IPS DF 4.7 (cell line): ENCODE results near the gene ASCC2.

ENCODE experiments used
- DNase-seq: peaks from one replicate; pipeline ENCODE4 v3.0.0-alpha.2; 2013; ENCODE audit warnings: low spot score; ENCODE audit errors: extremely low read depth

The ASCC2 gene

GRCh38 chr22:29788339-29789279 is 49.5 kb downstream of the ASCC2 start:
- no peak for DNase-seq

DNA sequence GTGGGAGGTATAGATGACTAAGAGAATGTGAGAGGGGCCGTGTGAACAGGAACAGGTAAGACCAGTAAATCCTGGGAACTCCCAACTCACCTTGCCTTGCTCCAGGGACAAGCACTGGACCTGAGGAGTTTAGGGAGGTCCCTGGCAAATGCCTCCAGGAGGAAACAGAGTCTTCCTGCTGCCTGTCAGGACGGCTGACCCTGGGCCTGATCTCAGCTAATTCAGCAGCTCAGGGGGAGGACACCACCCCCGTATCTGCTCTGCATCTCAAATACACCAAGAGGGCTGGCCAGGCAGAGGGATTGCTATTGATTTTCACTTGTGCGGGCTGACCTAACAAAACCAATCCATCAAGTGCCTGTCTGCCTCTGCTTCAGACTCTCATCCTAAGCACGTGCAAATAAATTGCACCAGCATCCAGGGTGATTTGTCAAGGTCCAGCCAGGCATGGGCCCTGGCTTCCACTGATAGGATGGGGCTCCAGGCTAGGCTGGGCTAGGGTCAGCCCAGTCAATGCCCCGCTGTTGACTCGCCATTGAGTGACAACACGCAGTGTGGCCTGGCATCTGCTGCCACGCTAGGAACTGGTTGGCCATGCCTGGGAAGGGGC is 50.6 kb downstream of the ASCC2 start:
- no peak for DNase-seq

GRCh38 chr22:29786031-29786430 is 52.0 kb downstream of the ASCC2 start:
- no peak for DNase-seq

DNA sequence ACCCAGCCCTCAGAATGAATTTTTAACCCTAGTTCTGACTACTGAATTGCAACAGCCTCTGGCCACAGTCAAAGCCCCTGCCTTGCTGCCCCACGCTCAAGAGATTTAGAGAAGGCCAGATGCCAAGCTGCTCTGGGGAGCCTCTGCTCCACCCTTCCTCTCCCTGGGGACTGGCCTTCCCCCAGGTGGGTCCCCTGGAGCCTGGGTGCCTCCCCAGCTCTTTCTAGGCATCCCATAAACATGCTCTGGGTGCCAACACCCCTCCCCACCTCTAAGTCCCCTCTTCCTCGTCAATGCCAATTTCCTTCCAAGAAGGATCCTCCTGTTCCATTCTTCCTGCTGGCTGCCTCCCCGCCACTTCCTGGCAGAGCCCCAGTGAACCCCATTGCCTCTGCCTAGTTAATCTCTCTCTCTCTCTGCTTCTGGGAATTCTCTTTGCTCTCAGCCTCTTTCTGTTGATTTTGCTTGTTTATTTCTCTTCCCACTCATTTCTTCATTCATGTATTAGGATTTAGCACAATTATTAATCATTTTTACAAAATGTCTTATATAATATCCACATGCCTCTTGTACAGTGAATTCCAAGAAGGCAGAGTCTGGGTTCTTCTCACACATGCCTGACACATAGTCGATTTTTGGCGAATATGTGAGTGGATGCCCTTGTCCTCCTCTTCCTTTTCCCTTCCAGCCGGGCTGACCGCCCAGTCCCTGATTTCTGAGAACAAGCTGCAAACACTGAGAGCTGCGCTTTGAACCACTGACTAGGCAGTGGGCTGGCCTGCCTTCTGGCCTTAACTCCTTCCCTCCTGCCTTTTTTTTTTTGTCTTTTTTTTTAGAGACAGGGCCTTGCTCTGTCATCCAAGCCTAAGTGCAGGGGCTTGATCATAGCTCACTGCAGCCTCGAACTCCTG is 53.4 kb downstream of the ASCC2 start:
- no peak for DNase-seq

- no peak for DNase-seq
Measured at GRCh38 chr22:29782061-29782845, 55.8 kb downstream of the ASCC2 start.

GRCh38 chr22:29780748-29781676 is 57.1 kb downstream of the ASCC2 start:
- no peak for DNase-seq

GRCh38 chr22:29780220-29780619 is 57.9 kb downstream of the ASCC2 start:
- DNase-seq = no peak

DNA sequence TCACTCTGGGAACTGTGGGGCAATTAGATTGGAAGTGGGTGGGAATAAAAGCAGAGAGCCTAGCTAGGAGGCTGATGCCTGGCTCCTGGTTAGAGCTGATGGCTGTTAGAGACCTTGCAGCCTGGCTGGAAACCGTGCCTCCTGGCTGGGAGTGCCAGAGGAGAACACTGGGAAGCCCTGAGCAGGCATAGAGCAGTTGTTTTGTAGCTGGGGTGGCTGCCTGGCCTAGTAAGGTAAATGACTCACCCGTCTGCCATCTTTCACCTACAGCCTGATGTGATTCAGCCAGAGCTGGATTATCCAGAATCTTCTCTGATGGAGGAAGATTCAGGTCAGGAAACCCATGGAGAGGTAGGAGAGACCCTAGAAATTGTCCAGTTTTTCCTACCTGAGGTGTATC is 64.8 kb downstream of the ASCC2 start:
- DNase-seq = no peak

DNA sequence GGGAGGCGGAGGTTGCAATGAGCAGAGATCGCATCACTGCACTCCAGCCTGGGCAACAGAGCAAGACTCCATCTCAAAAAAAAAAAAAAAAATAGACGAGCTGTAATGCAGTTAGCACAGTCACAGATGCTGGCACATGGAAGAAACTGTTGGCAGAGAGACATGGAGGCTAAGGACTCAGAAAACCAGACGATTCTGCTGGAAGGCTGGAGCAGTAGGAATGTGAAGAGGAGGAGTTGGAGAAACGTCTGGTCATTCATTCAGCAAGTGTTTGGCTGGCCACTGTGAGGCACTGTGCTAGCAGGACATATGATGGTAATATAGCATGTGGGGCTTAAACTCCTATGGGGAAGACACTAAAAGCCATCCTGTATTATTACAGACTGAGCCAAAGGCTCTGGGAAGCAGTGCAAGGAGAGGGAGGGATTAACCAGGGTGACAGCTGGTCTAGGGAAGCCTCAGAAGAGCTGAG is 65.9 kb downstream of the ASCC2 start:
- DNase-seq = peak; percentile 9

GRCh38 chr22:29769723-29770321 is 68.3 kb downstream of the ASCC2 start:
- DNase-seq = no peak

DNA sequence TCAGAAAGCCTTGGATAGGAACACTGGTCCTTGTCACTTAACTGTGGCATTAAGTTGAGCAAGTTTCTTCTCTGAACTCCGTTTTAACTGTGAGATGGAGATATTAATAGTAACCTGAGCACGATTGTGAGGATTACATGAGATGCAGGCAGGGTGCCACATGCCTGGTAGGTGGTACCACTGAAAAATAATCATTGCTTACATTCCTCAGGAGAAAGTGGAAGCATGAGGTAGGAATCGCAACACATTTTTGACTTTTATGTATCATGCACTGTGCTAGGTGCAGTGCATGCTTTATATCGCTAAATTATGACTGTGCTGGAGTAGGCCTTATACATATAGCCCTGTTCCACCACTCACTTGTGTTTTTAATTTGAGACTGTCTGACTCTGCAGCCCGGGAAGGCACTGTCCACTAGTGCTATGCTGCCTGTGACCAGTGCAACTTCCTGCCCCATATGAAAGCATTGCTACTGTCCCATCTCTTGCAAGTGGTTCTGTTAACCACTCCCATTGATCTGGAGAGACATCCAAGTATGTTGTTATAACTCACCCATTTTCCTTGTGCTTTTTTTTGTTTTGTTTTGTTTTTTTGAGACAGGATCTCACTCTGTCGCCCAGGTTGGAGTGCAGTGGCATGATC is 69.9 kb downstream of the ASCC2 start:
- DNase-seq = no peak

- DNase-seq = peak; percentile 60
Measured at GRCh38 chr22:29767171-29768051, 70.7 kb downstream of the ASCC2 start, which contains the start of gene UQCR10. UQCR10 (plus strand) TSS chr22:29767369; CDS start chr22:29767399, 30 bp downstream.

- peak; percentile 90 for DNase-seq
Measured at GRCh38 chr22:29766632-29767170, 71.4 kb downstream of the ASCC2 start, which contains the start of gene ZMAT5. ZMAT5 (minus strand) TSS chr22:29767007; CDS start chr22:29748544, 18,463 bp downstream.

GRCh38 chr22:29765905-29766631 is 72.0 kb downstream of the ASCC2 start:
- DNase-seq = no peak

GRCh38 chr22:29762263-29762662 is 75.8 kb downstream of the ASCC2 start:
- no peak for DNase-seq

GRCh38 chr22:29758959-29759358 is 79.1 kb downstream of the ASCC2 start:
- no peak for DNase-seq
